CD14-positive monocyte (primary cell): ENCODE measurements around the gene ADAD2. TPM values are rescaled to one million over a fixed set of nuclear protein-coding genes. Genes with fewer than 3 reads are reported as not detected.
A peak's percentile ranks its signal among the peaks of the same experiment; 100 is the strongest.

ENCODE experiments used
- DNase-seq, 3 donors: peaks; one replicate each; pipeline ENCODE4 v3.0.0-alpha.2; 2011 to 2022
- H2AFZ ChIP-seq: 2 replicates; pipeline ENCODE4 v1.6.0; 2012; ENCODE audit warnings: mild to moderate bottlenecking, low read depth, low read length, inconsistent platforms; ENCODE audit not compliant: insufficient read depth, poor library complexity, severe bottlenecking
- H3K27ac ChIP-seq, 2 donors: 1 replicate in 1 of 2; 2 replicates in 1 of 2; pipeline ENCODE4 v1.5.1; 2012 to 2013; ENCODE audit warnings: low read length in 2 of 2, control low read depth in 1 of 2, inconsistent platforms in 1 of 2, low read depth in 1 of 2, mild to moderate bottlenecking in 1 of 2
- H3K27me3 ChIP-seq, 2 donors: one replicate each; pipeline versions ENCODE4 v1.6.0 to v1.6.1; 2011 to 2013; ENCODE audit warnings: low read length in 2 of 2; ENCODE audit not compliant: control insufficient read depth in 2 of 2, insufficient read depth in 2 of 2
- H3K36me3 ChIP-seq, 2 donors: replicated peaks in 1 of 2; 1 replicate in 1 of 2; 2 replicates in 1 of 2; pipeline versions ENCODE4 v1.5.1 to v1.6.1; 2012 to 2013; ENCODE audit warnings: low read length in 2 of 2, control low read depth in 1 of 2, inconsistent platforms in 1 of 2, mild to moderate bottlenecking in 1 of 2; ENCODE audit not compliant: insufficient read depth in 2 of 2, control insufficient read depth in 1 of 2
- H3K4me1 ChIP-seq, 2 donors: 1 replicate in 1 of 2; 2 replicates in 1 of 2; pipeline versions ENCODE4 v1.5.1 to v1.6.1; 2012 to 2013; ENCODE audit warnings: low read length in 2 of 2, control low read depth in 1 of 2, inconsistent platforms in 1 of 2, mild to moderate bottlenecking in 1 of 2, moderate library complexity in 1 of 2; ENCODE audit not compliant: insufficient read depth in 2 of 2, control insufficient read depth in 1 of 2
- H3K4me2 ChIP-seq: replicated peaks from 2 replicates; pipeline ENCODE3; 2012; ENCODE audit warnings: low read length, moderate library complexity, mild to moderate bottlenecking; ENCODE audit not compliant: poor library complexity, severe bottlenecking; ENCODE audit errors: extremely low read depth
- H3K4me3 ChIP-seq, 3 experiments: fragments of 200-600 bp in 1 of 3; sonication (generic) in 1 of 3; replicated peaks in 1 of 3; 1 replicate in 2 of 3; 2 replicates in 1 of 3; pipeline ENCODE4 v1.5.1; 2011 to 2013; ENCODE audit warnings: low read length in 3 of 3, mild to moderate bottlenecking in 3 of 3, control low read depth in 2 of 3, low read depth in 2 of 3, inconsistent platforms in 1 of 3, moderate library complexity in 1 of 3
- H3K79me2 ChIP-seq: 2 replicates; pipeline ENCODE4 v1.6.0; 2012; ENCODE audit warnings: mild to moderate bottlenecking, control low read depth, inconsistent platforms, low read length, moderate library complexity; ENCODE audit not compliant: insufficient read depth
- H3K9ac ChIP-seq: 2 replicates; pipeline ENCODE4 v1.6.0; 2017; ENCODE audit warnings: low read length, mild to moderate bottlenecking; ENCODE audit not compliant: insufficient read depth, poor library complexity, severe bottlenecking
- H3K9me3 ChIP-seq, 2 donors: replicated peaks in 1 of 2; 1 replicate in 1 of 2; 2 replicates in 1 of 2; pipeline versions ENCODE4 v1.5.1 to v1.6.1; 2012 to 2013; ENCODE audit warnings: low read length in 2 of 2, control low read depth in 1 of 2; ENCODE audit not compliant: control insufficient read depth in 1 of 2, insufficient read depth in 1 of 2
- H4K20me1 ChIP-seq: 2 replicates; pipeline ENCODE4 v1.6.0; 2012; ENCODE audit warnings: mild to moderate bottlenecking, low read length, control low read depth, moderate library complexity; ENCODE audit not compliant: insufficient read depth
- H3K27ac Mint-ChIP-seq, 7 donors: one replicate each; pipeline ENCODE4 v1.8.0; 2020; ENCODE audit warnings: mild to moderate bottlenecking in 7 of 7, mixed read lengths in 7 of 7, moderate library complexity in 6 of 7, inconsistent platforms in 2 of 7
- H3K27me3 Mint-ChIP-seq, 3 donors: one replicate each; pipeline ENCODE4 v1.8.0; 2021 to 2022; ENCODE audit warnings: low read depth in 3 of 3, mild to moderate bottlenecking in 3 of 3, mixed read lengths in 3 of 3, moderate library complexity in 3 of 3, inconsistent platforms in 1 of 3
- H3K36me3 Mint-ChIP-seq, 2 donors: one replicate each; pipeline ENCODE4 v1.8.0; 2020; ENCODE audit warnings: mixed read lengths in 2 of 2, inconsistent platforms in 1 of 2, mild to moderate bottlenecking in 1 of 2
- H3K4me1 Mint-ChIP-seq: one replicate; pipeline ENCODE4 v1.8.0; 2020; ENCODE audit warnings: mild to moderate bottlenecking, mixed read lengths
- H3K4me3 Mint-ChIP-seq, 2 donors: one replicate each; pipeline ENCODE4 v1.8.0; 2020; ENCODE audit warnings: mild to moderate bottlenecking in 2 of 2, mixed read lengths in 2 of 2, moderate library complexity in 1 of 2
- H3K9me3 Mint-ChIP-seq, 7 donors: one replicate each; pipeline ENCODE4 v1.8.0; 2020 to 2022; ENCODE audit warnings: mixed read lengths in 7 of 7, mild to moderate bottlenecking in 6 of 7, moderate library complexity in 6 of 7, inconsistent platforms in 2 of 7
- CTCF ChIP-seq: fragments of 200-600 bp; IDR thresholded peaks from one replicate; pipeline ENCODE4 v1.8.0; 2022; ENCODE audit warnings: antibody characterized with exemption, mild to moderate bottlenecking
- WGBS: methylation state at CpG from one replicate; pipeline ENCODE4 v1.1.5; 2013; ENCODE audit warnings: missing lambda C conversion rate; ENCODE audit not compliant: insufficient coverage; 5-methylcytosine and 5-hydroxymethylcytosine counted together
- intact Hi-C, 2 donors: fragments of 100-400 bp; cut with micrococcal nuclease; formaldehyde crosslinking; loops; one replicate each; pipeline versions ENCODE4 v1.15.0 to v1.15.1; 2023
- polyA plus RNA-seq, 3 donors: library from polyadenylated mRNA; depleted of rRNA in 1 of 3; unstranded in 2 of 3; stranded (reverse) in 1 of 3; fragments of 300-500 nt in 2 of 3; fragments of >200 nt in 1 of 3; fragmentation: Illumina TruSeq in 2 of 3; gene quantifications; 1 replicate in 2 of 3; 2 replicates in 1 of 3; pipeline ENCODE4 v1.2.3, GENCODE V29; 2012 to 2021

ADAD2 gene
- polyA plus RNA-seq, 3 donors, result not detected

- no peak overlapping the region for H3K4me3 Mint-ChIP-seq
- Histone ChIP-seq H4K20me1 (peaks cover 5% of the 10 kb centered on the region), H3K79me2 (peaks cover 4% of the 10 kb centered on the region), H3K27ac (no peak overlapping the region), H3K4me2 (no peak overlapping the region), H3K4me1 (peaks cover 24 to 26% of the 10 kb centered on the region in 2 donors), H3K36me3 (peaks cover 63 to 66% of the 10 kb centered on the region in 2 donors), H3K4me3 (no peak overlapping the region), H2AFZ (no peak overlapping the region), H3K9me3 (no peaks in the 10 kb centered on the region), H3K27me3 (no peaks in the 10 kb centered on the region), H3K9ac (no peak overlapping the region)
- no peak for DNase-seq
- peaks cover 56 to 70% of the 10 kb centered on the region in 2 donors for H3K36me3 Mint-ChIP-seq
- H3K4me1 Mint-ChIP-seq, result peaks cover 27% of the 10 kb centered on the region
- TF ChIP-seq CTCF, result no peak
- 96% methylated on average over 27 of the region's 28 CpGs for WGBS
- H3K27ac Mint-ChIP-seq, result peak overlapping the region in 5 of 7 donors; percentile 10 to 97 (median 69)
- H3K27me3 Mint-ChIP-seq, result peaks cover 1 to 5% (median 2%) of the 10 kb centered on the region in 3 donors
- intact Hi-C loops, result no loop called here
- H3K9me3 Mint-ChIP-seq, result no peaks in the 10 kb centered on the region
Observed at GRCh38 chr16:84178892-84179611, 11.9 kb upstream of the ADAD2 start.

- intact Hi-C loops, result loop anchor here in 1 of 2 donors (5.0 kb wide), 2 partner anchors 32 to 112 kb away; partner anchors contain the start of genes DNAAF1 and HSDL1
- H3K27me3 ChIP-seq, result no peaks in the 10 kb centered on the region
- no peak overlapping the region for H2AFZ ChIP-seq
- H3K4me2 ChIP-seq, result no peak overlapping the region
- H3K9me3 Mint-ChIP-seq, result no peaks in the 10 kb centered on the region
- H3K4me1 Mint-ChIP-seq, result peaks cover 24% of the 10 kb centered on the region
- H3K36me3 Mint-ChIP-seq, result peaks cover 63 to 77% of the 10 kb centered on the region in 2 donors
- H3K27me3 Mint-ChIP-seq, result peaks cover under 1 to 2% (median 1%) of the 10 kb centered on the region in 3 donors
- DNase-seq, result no peak
- H3K4me3 Mint-ChIP-seq, result no peak overlapping the region
- peaks cover 11% of the 10 kb centered on the region for H3K79me2 ChIP-seq
- H4K20me1 ChIP-seq, result peaks cover 5% of the 10 kb centered on the region
- peaks cover 70 to 74% of the 10 kb centered on the region in 2 donors for H3K36me3 ChIP-seq
- no peak for TF ChIP-seq CTCF
- peak overlapping the region in 2 of 7 donors; percentile 37 to 57 for H3K27ac Mint-ChIP-seq
- H3K9me3 ChIP-seq, result no peaks in the 10 kb centered on the region
- H3K4me1 ChIP-seq, result peaks cover 23 to 24% of the 10 kb centered on the region in 2 donors
- no peak overlapping the region for H3K4me3 ChIP-seq
- H3K27ac ChIP-seq, result no peak overlapping the region
- no peak overlapping the region for H3K9ac ChIP-seq
- WGBS, result 95% methylated on average over 26 of the region's 33 CpGs
Observed at GRCh38 chr16:84179612-84180320, 11.2 kb upstream of the ADAD2 start.
